ENCODE results near the gene NFATC1.

- TF ChIP-seq EP300 (IDR thresholded peaks at IDR 0.05) = no peak
- TF ChIP-seq CTCF (IDR thresholded peaks at IDR 0.05) = no peak
These were observed 65.9 kb downstream of the NFATC1 start for GRCh38 chr18:79461627-79462026.

Measured in ovary (tissue), 3 donors.